Esophagus squamous epithelium (tissue), 4 donors: ENCODE measurements around the gene FAM3C.

Experiments used
- POLR2A ChIP-seq, 4 donors: fragments of 450-650 bp; IDR thresholded peaks; one replicate each; pipeline ENCODE4 v1.6.1; 2017; ENCODE audit warnings: antibody characterized with exemption in 4 of 4, mild to moderate bottlenecking in 4 of 4, moderate library complexity in 3 of 4
- TF ChIP-seq, protein P1 (sequence below), 6 experiments: fragments of 450-650 bp in 4 of 6; fragments of 200-600 bp in 2 of 6; sonication (generic) in 2 of 6; IDR thresholded peaks; one replicate each; pipeline ENCODE4 v1.5.1; 2016 to 2019; ENCODE audit warnings: antibody characterized with exemption in 6 of 6, mild to moderate bottlenecking in 4 of 6, moderate library complexity in 4 of 6

DNA sequence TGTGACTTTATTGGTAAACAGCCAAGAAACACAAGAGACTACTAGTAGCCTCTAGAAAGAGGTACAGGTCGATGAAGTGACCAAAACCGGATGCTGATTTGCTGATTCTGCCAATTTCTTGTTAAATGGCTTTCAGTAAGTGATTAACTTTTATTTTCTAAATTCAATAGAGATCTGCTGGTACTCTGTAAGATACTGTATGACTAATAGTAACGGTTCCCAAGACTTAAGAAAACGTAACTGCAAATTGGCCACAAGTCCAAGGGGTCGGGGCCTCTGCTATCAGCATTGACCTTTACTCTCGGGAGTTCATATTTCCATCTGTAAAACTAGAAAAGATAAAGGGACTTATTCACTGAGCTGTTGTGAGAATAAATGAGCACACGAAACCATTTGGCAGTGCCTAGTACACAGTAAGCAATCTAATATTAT lies 1.4 kb downstream of the FAM3C start:
- TF ChIP-seq, protein P1, sequence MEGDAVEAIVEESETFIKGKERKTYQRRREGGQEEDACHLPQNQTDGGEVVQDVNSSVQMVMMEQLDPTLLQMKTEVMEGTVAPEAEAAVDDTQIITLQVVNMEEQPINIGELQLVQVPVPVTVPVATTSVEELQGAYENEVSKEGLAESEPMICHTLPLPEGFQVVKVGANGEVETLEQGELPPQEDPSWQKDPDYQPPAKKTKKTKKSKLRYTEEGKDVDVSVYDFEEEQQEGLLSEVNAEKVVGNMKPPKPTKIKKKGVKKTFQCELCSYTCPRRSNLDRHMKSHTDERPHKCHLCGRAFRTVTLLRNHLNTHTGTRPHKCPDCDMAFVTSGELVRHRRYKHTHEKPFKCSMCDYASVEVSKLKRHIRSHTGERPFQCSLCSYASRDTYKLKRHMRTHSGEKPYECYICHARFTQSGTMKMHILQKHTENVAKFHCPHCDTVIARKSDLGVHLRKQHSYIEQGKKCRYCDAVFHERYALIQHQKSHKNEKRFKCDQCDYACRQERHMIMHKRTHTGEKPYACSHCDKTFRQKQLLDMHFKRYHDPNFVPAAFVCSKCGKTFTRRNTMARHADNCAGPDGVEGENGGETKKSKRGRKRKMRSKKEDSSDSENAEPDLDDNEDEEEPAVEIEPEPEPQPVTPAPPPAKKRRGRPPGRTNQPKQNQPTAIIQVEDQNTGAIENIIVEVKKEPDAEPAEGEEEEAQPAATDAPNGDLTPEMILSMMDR (IDR thresholded peaks at IDR 0.05): no peak
- TF ChIP-seq POLR2A (IDR thresholded peaks at IDR 0.05): no peak
